ENCODE results near the gene SLC29A1. TPM values are rescaled to one million over a fixed set of nuclear protein-coding genes. Genes with fewer than 3 reads are reported as not detected.

SLC29A1 gene
- total and polyA plus RNA-seq, 4 donors, result 16.1 to 51.8 (median 27.2) TPM

DNA sequence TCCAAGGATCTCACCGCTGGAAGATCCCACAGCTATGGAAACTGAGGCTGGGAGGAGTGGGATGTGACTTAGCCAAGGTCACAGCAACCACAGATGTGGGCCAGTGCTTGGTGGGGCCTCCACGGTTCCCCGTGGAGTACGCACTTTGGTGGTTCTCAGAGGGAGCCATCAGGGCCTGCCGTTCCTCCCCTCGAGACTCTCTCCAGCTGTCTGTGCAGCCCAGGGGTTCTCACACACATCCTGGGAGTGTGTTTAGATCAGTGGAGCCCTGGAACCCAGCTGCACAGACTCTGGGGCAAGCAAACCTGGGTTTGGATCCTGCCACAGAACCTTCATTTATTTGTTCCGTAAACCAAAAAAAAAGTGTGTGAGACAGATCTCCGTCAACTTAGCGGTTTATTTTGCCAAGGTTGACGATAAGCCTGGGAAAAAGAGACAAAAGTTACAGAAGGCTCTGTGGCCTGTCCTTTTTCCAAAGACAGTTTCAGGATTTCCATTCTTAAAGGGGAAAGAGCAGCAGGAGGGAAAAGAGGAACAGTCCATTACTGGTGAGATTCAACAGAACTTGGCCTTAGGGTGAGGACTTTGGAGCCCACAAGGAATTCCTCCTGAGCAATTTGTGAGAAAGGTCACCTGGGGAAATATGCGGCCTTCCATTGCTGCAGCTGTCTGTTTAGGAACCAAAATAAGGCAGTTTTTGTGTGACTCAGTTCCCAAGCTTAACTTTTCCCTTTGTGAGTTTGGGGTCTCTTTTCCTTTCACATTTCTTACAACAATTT lies 20.2 kb upstream of the SLC29A1 start:
- Histone ChIP-seq H3K27ac (ENCODE audit: low read depth, low read length) (no peak overlapping the region), H3K27me3 (ENCODE audit: control insufficient read depth, insufficient read depth, low read length) (no peaks in the 10 kb centered on the region), H3K4me1 (ENCODE audit: control insufficient read depth, insufficient read depth, low read length) (peaks cover 9% of the 10 kb centered on the region), H3K4me3 (ENCODE audit: low read depth, low read length) (no peak overlapping the region), H3K9me3 (ENCODE audit: control insufficient read depth, insufficient read depth, low read length) (no peaks in the 10 kb centered on the region), H3K36me3 (ENCODE audit: control insufficient read depth, insufficient read depth, low read length) (no peaks in the 10 kb centered on the region)
- no peak for DNase-seq (ENCODE audit: low read depth in 4 of 6, low spot score in 6 of 6)
- 77% methylated on average over 11 of the region's 11 CpGs for WGBS (ENCODE audit: insufficient coverage)

DNA sequence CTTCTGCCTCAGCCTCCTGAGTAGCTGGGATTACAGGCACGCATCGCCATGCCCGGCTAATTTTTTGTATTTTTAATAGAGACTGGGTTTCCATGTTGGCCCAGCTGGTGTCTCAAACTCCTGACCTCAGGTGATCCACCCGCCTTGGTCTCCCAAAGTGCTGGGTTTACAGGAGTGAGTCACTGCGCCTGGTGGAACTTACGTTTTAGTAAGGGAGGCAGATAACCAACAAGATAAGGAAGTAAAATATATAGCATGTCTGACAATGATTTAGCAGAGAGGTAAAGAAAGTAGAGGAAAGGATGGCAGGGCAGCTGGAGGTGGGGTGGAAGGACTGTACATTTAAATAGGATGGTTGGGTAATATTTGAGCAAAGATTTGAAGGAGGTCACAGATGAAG lies 19.4 kb upstream of the SLC29A1 start:
- peaks cover 9% of the 10 kb centered on the region for H3K4me1 ChIP-seq (ENCODE audit: control insufficient read depth, insufficient read depth, low read length)
- no peaks in the 10 kb centered on the region for H3K36me3 ChIP-seq (ENCODE audit: control insufficient read depth, insufficient read depth, low read length)
- H3K9me3 ChIP-seq (ENCODE audit: control insufficient read depth, insufficient read depth, low read length), result no peaks in the 10 kb centered on the region
- WGBS (ENCODE audit: insufficient coverage), result 98% methylated on average over 6 of the region's 6 CpGs
- DNase-seq (ENCODE audit: low read depth in 4 of 6, low spot score in 6 of 6), result no peak
- no peaks in the 10 kb centered on the region for H3K27me3 ChIP-seq (ENCODE audit: control insufficient read depth, insufficient read depth, low read length)
- H3K27ac ChIP-seq (ENCODE audit: low read depth, low read length), result no peak overlapping the region
- H3K4me3 ChIP-seq (ENCODE audit: low read depth, low read length), result no peak overlapping the region

DNA sequence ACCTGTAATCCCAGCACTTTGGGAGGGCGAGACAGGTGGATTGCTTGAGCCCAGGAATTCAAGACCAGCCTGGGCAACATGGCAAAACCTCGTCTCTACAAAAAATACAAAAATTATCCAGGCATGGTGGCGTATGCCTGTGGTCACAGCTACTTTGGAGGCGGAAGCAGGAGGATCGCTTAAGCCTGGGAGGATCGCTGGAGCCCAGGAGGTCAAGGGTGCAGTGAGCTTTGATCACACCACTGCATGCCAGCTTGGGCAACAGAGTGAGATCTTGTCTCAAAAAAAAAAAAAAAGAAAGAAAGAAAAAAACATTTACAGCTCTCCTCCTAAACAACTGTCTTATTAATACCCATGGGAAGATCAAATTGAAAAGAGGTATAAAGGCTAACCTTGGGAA lies 15.4 kb upstream of the SLC29A1 start:
- WGBS (ENCODE audit: insufficient coverage), result 82% methylated on average over 5 of the region's 6 CpGs
- Histone ChIP-seq H3K4me1 (ENCODE audit: control insufficient read depth, insufficient read depth, low read length) (no peaks in the 10 kb centered on the region), H3K4me3 (ENCODE audit: low read depth, low read length) (no peak overlapping the region), H3K9me3 (ENCODE audit: control insufficient read depth, insufficient read depth, low read length) (no peaks in the 10 kb centered on the region), H3K27ac (ENCODE audit: low read depth, low read length) (no peak overlapping the region), H3K27me3 (ENCODE audit: control insufficient read depth, insufficient read depth, low read length) (no peaks in the 10 kb centered on the region), H3K36me3 (ENCODE audit: control insufficient read depth, insufficient read depth, low read length) (no peaks in the 10 kb centered on the region)
- no peak for DNase-seq (ENCODE audit: low read depth in 4 of 6, low spot score in 6 of 6)

DNA sequence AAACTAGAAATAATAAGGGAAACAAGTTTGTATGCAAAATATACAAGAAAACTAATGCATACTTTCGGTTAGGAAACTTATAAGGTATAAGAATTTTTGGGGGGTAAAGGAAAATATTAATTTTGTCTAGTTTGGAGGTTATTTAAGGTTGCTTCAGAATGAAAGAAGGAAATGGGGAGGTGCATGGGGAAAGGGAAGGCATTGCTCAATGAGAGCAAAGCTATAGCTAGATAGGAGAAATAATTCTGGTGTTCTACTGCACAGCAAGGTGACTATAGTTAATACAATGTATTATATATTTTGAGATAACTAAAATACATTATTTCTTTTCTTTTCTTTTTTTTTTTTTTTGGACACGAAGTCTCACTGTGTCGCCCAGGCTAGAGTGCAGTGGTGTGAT lies 12.1 kb upstream of the SLC29A1 start:
- Histone ChIP-seq H3K4me1 (ENCODE audit: control insufficient read depth, insufficient read depth, low read length) (no peaks in the 10 kb centered on the region), H3K27ac (ENCODE audit: low read depth, low read length) (no peak overlapping the region), H3K27me3 (ENCODE audit: control insufficient read depth, insufficient read depth, low read length) (no peaks in the 10 kb centered on the region), H3K4me3 (ENCODE audit: low read depth, low read length) (no peak overlapping the region), H3K36me3 (ENCODE audit: control insufficient read depth, insufficient read depth, low read length) (no peaks in the 10 kb centered on the region), H3K9me3 (ENCODE audit: control insufficient read depth, insufficient read depth, low read length) (no peaks in the 10 kb centered on the region)
- 100% methylated on average over 2 of the region's 3 CpGs for WGBS (ENCODE audit: insufficient coverage)
- no peak for DNase-seq (ENCODE audit: low read depth in 4 of 6, low spot score in 6 of 6)

DNA sequence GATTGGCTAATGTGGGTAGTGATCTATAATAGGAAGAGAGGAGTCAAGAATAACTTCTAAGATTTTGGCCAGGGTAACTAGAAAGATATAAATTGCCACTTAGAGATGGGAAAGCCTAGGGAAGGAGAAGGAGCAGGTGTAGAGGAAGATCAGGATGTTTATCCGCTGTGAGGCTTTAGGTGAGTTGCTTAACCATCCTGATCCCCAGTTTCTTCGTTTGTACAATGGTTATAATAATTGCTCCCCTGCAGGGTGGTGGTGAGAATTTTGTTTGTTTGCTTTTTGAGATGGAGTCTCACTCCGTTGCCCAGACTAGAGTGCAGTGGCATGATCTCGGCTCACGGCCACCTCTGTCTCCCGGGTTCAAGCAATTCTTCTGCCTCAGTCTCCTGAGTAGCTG lies 9.1 kb upstream of the SLC29A1 start:
- no peak overlapping the region for H3K27ac ChIP-seq (ENCODE audit: low read depth, low read length)
- 96% methylated on average over 5 of the region's 6 CpGs for WGBS (ENCODE audit: insufficient coverage)
- H3K4me1 ChIP-seq (ENCODE audit: control insufficient read depth, insufficient read depth, low read length), result peaks cover 27% of the 10 kb centered on the region
- peaks cover 4% of the 10 kb centered on the region for H3K27me3 ChIP-seq (ENCODE audit: control insufficient read depth, insufficient read depth, low read length)
- H3K9me3 ChIP-seq (ENCODE audit: control insufficient read depth, insufficient read depth, low read length), result no peaks in the 10 kb centered on the region
- no peak for DNase-seq (ENCODE audit: low read depth in 4 of 6, low spot score in 6 of 6)
- no peak overlapping the region for H3K4me3 ChIP-seq (ENCODE audit: low read depth, low read length)
- no peaks in the 10 kb centered on the region for H3K36me3 ChIP-seq (ENCODE audit: control insufficient read depth, insufficient read depth, low read length)

DNA sequence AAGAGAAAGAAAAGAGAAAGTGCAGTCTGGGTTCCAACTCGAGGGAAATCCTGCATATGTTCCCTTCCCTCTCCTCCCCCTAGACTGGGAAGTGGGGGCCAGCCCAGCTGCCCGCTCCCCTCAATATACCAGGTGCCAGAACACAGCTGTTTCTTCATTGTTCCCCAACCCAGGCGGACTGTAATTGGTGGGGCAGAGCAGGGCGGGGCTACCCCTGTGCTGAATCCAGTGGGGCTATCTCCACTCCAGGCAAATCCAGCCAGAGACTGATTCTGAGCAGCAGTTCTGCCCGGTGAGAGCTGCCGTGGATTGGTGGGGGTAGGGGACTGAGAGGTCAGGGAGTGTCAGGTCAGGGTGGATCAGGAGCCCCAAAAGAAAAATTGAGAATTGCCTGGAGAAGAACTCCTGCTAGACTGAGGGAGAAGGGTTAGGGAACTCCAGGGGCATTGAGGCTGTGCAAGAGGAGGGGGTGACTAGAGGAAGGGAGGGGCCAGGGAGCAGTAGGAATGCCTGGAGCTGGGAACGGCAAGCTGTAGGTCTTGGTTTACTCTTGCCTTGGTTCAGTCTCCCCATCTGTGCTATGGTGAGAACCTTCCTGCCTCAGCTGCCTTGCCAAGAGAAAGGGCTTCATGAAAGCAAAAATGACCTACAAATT lies 6.6 kb upstream of the SLC29A1 start, which contains the start of gene MYMX:
TSS of gene MYMX (plus strand) at position 250 of the 655 bp plus-strand sequence. CDS start 546 bp downstream, outside the sequence.
- DNase-seq (ENCODE audit: low read depth in 4 of 6, low spot score in 6 of 6), result peak in 2 of 6 donors; percentile 15 to 48
- Histone ChIP-seq H3K27me3 (ENCODE audit: control insufficient read depth, insufficient read depth, low read length) (peaks cover 7% of the 10 kb centered on the region), H3K9me3 (ENCODE audit: control insufficient read depth, insufficient read depth, low read length) (no peaks in the 10 kb centered on the region), H3K4me3 (ENCODE audit: low read depth, low read length) (no peak within 1 kb of the TSS), H3K4me1 (ENCODE audit: control insufficient read depth, insufficient read depth, low read length) (peaks cover 43% of the 10 kb centered on the region), H3K36me3 (ENCODE audit: control insufficient read depth, insufficient read depth, low read length) (no peaks in the 10 kb centered on the region), H3K27ac (ENCODE audit: low read depth, low read length) (peak within 1 kb of the TSS; percentile 10)
- 12% methylated on average over 5 of the region's 7 CpGs for WGBS (ENCODE audit: insufficient coverage)

DNA sequence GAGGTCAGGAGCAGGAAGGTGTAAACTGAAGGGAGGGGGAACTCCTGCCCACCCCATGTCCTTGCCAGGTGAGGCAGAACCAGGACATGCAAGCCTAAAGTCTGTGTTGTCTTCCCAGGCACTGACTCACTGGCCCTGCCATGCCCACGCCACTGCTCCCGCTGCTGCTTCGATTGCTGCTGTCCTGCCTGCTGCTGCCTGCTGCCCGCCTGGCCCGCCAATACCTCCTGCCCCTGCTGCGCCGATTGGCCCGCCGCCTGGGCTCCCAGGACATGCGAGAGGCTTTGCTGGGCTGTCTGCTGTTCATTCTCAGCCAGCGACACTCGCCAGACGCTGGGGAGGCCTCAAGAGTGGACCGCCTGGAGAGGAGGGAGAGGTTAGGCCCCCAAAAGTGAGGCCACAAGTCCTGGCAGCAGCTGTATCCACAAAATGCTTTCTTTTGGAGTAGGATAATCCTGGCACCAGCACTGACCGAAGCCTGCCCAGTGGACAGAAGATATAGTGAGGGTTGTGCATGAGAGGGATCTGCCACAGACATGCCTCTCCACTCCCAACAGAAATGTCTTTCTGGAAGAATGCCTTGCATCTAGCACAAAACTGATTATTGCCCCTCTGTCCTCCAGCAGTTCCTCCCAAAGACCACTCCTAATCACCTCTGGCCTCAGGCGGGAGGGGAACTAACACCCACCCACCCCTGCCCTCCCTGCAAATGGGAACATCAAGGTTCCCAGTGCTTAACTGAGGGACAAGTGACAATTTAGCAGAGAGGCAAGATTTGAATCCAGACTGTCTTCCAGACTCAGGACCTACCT lies 5.9 kb upstream of the SLC29A1 start:
- no peak overlapping the region for H3K4me3 ChIP-seq (ENCODE audit: low read depth, low read length)
- H3K27me3 ChIP-seq (ENCODE audit: control insufficient read depth, insufficient read depth, low read length), result peaks cover 7% of the 10 kb centered on the region
- H3K4me1 ChIP-seq (ENCODE audit: control insufficient read depth, insufficient read depth, low read length), result peaks cover 48% of the 10 kb centered on the region
- no peaks in the 10 kb centered on the region for H3K36me3 ChIP-seq (ENCODE audit: control insufficient read depth, insufficient read depth, low read length)
- WGBS (ENCODE audit: insufficient coverage), result 21% methylated on average over 15 of the region's 16 CpGs
- H3K27ac ChIP-seq (ENCODE audit: low read depth, low read length), result peak overlapping the region; percentile 10
- peak in 2 of 6 donors; percentile 54 to 80 for DNase-seq (ENCODE audit: low read depth in 4 of 6, low spot score in 6 of 6)
- H3K9me3 ChIP-seq (ENCODE audit: control insufficient read depth, insufficient read depth, low read length), result no peaks in the 10 kb centered on the region

DNA sequence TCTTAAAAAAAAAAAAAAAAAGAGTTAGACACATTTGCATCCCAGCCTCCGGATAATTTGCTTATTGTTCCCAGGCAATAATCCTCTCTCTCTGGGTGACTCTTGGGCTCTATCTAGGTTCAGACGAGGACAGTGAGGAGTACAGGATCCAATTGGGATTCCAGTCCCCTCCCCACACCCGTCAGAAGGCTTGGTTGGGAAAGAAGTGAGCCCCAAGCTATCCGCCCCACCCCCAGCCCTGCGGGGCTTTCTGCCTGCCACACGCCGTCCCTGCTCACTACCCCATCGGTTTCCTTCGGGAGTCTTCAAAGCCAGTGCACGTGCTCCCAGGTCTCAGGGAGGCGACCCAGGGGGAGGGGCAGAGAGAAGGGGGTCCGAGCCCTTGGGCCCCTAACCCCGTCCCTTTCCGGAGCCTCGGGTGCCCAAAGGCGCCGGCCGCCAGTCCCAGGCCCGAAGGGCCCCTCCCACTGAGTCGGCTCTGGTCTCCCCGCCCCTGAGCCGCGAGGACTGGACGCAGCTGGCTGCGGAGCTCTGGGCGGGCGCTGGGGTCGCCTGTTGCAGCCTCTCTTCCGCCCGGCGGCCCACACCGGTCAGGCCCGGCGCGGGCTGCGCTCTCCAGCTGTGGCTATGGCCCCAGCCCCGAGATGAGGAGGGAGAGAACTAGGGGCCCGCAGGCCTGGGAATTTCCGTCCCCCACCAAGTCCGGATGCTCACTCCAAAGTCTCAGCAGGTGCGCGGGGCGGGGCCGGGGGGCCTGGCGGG lies 4.2 kb upstream of the SLC29A1 start:
- Histone ChIP-seq H3K4me3 (ENCODE audit: low read depth, low read length) (peak overlapping the region; percentile 52), H3K27me3 (ENCODE audit: control insufficient read depth, insufficient read depth, low read length) (peaks cover 7% of the 10 kb centered on the region), H3K27ac (ENCODE audit: low read depth, low read length) (peak overlapping the region; percentile 81), H3K4me1 (ENCODE audit: control insufficient read depth, insufficient read depth, low read length) (peaks cover 61% of the 10 kb centered on the region), H3K36me3 (ENCODE audit: control insufficient read depth, insufficient read depth, low read length) (no peaks in the 10 kb centered on the region), H3K9me3 (ENCODE audit: control insufficient read depth, insufficient read depth, low read length) (no peaks in the 10 kb centered on the region)
- WGBS (ENCODE audit: insufficient coverage), result under 1% methylated on average over 30 of the region's 45 CpGs
- peak in 2 of 6 donors; percentile 58 to 80 for DNase-seq (ENCODE audit: low read depth in 4 of 6, low spot score in 6 of 6)

Measured in spinal cord (tissue), 10 donors.